ENCODE data around the gene DOK6. TPM values are rescaled to one million over a fixed set of nuclear protein-coding genes. Genes with fewer than 3 reads are reported as not detected.

DOK6 gene
- total and polyA plus RNA-seq, 10 donors = 0.09 to 2.0 (median 0.40) TPM

GRCh38 chr18:69364930-69365329 is 35.8 kb upstream of the DOK6 start:
- intact Hi-C loops (cut with DNase I; ENCODE audit: low total_unique reads) = no loop called here
- TF ChIP-seq POLR2A (IDR thresholded peaks at IDR 0.05) = no peak
- TF ChIP-seq CTCF (IDR thresholded peaks at IDR 0.05 in 8 of 11, conservative IDR thresholded peaks at IDR 0.05 in 3 of 11) = no peak
- TF ChIP-seq POLR2AphosphoS5 (IDR thresholded peaks at IDR 0.05) = no peak
- no peaks in the 10 kb centered on the region for H3K27me3 ChIP-seq (replicated peaks in 1 of 7)
- no peaks in the 10 kb centered on the region for H3K36me3 ChIP-seq
- no peak for DNase-seq
- no peaks in the 10 kb centered on the region for H3K4me1 ChIP-seq
- H3K27ac ChIP-seq = no peak overlapping the region
- 70 to 80% (median 75%) methylated on average over 2 of the region's 2 CpGs for WGBS, 5 donors
- H3K4me3 ChIP-seq = no peak overlapping the region
- peaks cover 0 to 12% (median 10%) of the 10 kb centered on the region in 8 donors for H3K9me3 ChIP-seq

- H3K36me3 ChIP-seq = no peaks in the 10 kb centered on the region
- WGBS, 5 donors = 83 to 94% (median 91%) methylated on average over 4 of the region's 4 CpGs
- intact Hi-C loops (cut with DNase I; ENCODE audit: low total_unique reads) = no loop called here
These were observed 35.0 kb upstream of the DOK6 start for GRCh38 chr18:69365658-69366057.

DNA sequence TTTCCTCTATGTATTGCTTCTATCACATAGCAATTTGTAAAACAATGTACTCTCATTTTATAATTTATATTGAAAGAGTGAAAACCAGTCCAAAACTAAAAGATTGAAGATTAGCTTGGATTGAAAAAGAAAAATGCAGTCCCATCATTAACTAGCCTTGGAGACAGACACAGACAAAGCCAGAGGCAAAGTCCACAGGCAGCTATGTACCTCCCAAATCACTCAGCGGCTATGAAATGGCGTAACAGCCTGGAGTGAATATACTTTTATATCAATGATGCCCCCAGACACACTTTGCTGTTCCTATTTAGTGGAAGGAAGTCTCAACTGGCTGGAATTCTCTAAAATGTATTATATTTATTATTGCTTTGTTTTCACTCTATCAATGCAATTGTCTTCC is 33.6 kb upstream of the DOK6 start:
- Histone ChIP-seq H3K27me3 (replicated peaks in 1 of 7) (no peaks in the 10 kb centered on the region), H3K36me3 (no peaks in the 10 kb centered on the region), H3K27ac (no peak overlapping the region), H3K4me1 (no peaks in the 10 kb centered on the region), H3K9me3 (no peaks in the 10 kb centered on the region), H3K4me3 (no peak overlapping the region)
- intact Hi-C loops (cut with DNase I; ENCODE audit: low total_unique reads) = no loop called here
- TF ChIP-seq POLR2AphosphoS5 (IDR thresholded peaks at IDR 0.05) (no peak), POLR2A (IDR thresholded peaks at IDR 0.05) (no peak)
- WGBS, 5 donors = 83 to 95% (median 91%) methylated on average over 2 of the region's 2 CpGs
- DNase-seq = no peak

More at GRCh38 chr18:69365658-69366057, 35.0 kb upstream of the DOK6 start:
- Histone ChIP-seq H3K27me3 (replicated peaks in 1 of 7) (no peaks in the 10 kb centered on the region), H3K27ac (no peak overlapping the region), H3K9me3 (peaks cover 0 to 5% (median 3%) of the 10 kb centered on the region in 8 donors), H3K4me1 (no peaks in the 10 kb centered on the region), H3K4me3 (no peak overlapping the region)
- TF ChIP-seq POLR2A (IDR thresholded peaks at IDR 0.05) (no peak), CTCF (IDR thresholded peaks at IDR 0.05 in 8 of 11, conservative IDR thresholded peaks at IDR 0.05 in 3 of 11) (no peak), POLR2AphosphoS5 (IDR thresholded peaks at IDR 0.05) (no peak)
- DNase-seq = no peak

DNA sequence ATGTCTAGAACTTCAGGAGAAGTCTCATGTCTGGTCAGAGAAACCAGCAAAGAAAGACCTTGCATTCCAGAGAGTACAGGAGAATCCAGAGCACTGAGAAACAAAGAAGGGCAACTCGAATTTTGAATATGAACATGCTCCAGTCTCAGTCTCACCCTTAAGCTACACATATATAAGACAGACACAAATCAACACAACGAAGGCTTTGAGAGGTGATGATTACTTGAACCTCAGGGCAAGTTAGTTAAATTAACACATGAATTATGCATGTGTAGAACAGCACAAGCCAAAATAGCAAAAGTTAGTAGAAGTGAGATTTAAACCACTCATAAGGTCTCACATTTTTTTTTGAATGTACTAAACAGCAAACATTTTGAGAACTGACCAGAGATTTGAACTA is 29.0 kb upstream of the DOK6 start:
- no peaks in the 10 kb centered on the region for H3K4me1 ChIP-seq
- WGBS, 5 donors = 45 to 80% (median 57%) methylated on average over 2 of the region's 2 CpGs
- H3K27ac ChIP-seq = no peak overlapping the region
- no peaks in the 10 kb centered on the region for H3K9me3 ChIP-seq
- no peak overlapping the region for H3K4me3 ChIP-seq
- DNase-seq = no peak
- intact Hi-C loops (cut with DNase I; ENCODE audit: low total_unique reads) = no loop called here
- H3K36me3 ChIP-seq = no peaks in the 10 kb centered on the region
- no peaks in the 10 kb centered on the region for H3K27me3 ChIP-seq (replicated peaks in 1 of 7)
- TF ChIP-seq POLR2A (IDR thresholded peaks at IDR 0.05) (no peak), POLR2AphosphoS5 (IDR thresholded peaks at IDR 0.05) (no peak), CTCF (IDR thresholded peaks at IDR 0.05 in 8 of 11, conservative IDR thresholded peaks at IDR 0.05 in 3 of 11) (no peak)

GRCh38 chr18:69380324-69380723 is 20.4 kb upstream of the DOK6 start:
- Histone ChIP-seq H3K36me3 (no peaks in the 10 kb centered on the region), H3K9me3 (no peaks in the 10 kb centered on the region), H3K4me1 (no peaks in the 10 kb centered on the region), H3K27ac (no peak overlapping the region), H3K27me3 (replicated peaks in 1 of 7) (no peaks in the 10 kb centered on the region), H3K4me3 (no peak overlapping the region)
- whole genome bisulfite sequencing, 5 donors = 79 to 92% (median 83%) methylated on average over 7 of the region's 7 CpGs
- intact Hi-C loops (cut with DNase I; ENCODE audit: low total_unique reads) = no loop called here
- DNase-seq = no peak
- no peak for TF ChIP-seq POLR2AphosphoS5 (IDR thresholded peaks at IDR 0.05)
- TF ChIP-seq POLR2A (IDR thresholded peaks at IDR 0.05) = no peak
- no peak for TF ChIP-seq CTCF (IDR thresholded peaks at IDR 0.05 in 8 of 11, conservative IDR thresholded peaks at IDR 0.05 in 3 of 11)

All from spleen (tissue), 11 donors.